ENCODE data around the gene ANAPC1. TPM values are rescaled to one million over a fixed set of nuclear protein-coding genes. Genes with fewer than 3 reads are reported as not detected.
A peak's percentile ranks its signal among the peaks of the same experiment; 100 is the strongest.
"Not testable (repeated sequence)": the region's sequence is repeated elsewhere in the genome, so short reads cannot be mapped to it uniquely, and the experiment has no call there.

The ANAPC1 gene
- total RNA-seq, 1 donor: 58.4 TPM

GRCh38 chr2:111830479-111830878 lies 53.5 kb downstream of the ANAPC1 start:
- DNase-seq (ENCODE audit: low read depth in 2 of 3, low spot score in 2 of 3): not testable (repeated sequence)

- DNase-seq (ENCODE audit: low read depth in 2 of 3, low spot score in 2 of 3): not testable (repeated sequence)
Observed at GRCh38 chr2:111828217-111828766, 55.7 kb downstream of the ANAPC1 start.

DNA sequence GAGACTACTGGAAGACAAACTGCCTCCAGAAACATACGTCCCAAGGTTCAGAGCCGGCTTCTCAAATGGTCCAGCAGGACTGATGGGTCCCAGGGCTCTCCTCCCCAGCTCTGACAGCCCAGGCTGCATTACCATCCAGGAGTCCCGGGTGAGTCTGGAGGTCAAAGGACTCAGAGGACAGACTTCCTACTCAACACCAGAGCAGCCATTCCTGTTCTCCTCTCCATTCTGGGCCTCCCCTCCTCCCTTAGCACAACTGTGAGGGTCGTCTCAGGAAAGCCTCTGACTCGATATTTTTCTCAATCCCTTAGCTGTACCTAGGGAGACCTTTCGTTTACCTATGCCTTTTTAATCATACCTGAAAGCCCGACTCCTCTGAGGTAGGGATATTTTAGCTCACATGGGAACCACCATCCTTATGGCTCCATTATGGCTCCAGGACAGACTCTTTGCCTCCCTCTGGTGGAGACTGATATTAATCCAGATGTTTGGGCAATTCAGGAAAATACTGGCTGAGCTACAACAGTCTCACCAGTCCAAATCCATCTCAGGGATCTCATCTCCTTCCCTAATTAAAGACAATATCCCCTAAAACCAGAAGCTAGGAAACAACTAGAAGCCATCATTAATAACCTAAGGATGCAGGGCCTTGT lies 70.9 kb downstream of the ANAPC1 start:
- DNase-seq (ENCODE audit: low read depth in 2 of 3, low spot score in 2 of 3): not testable (repeated sequence)

DNA sequence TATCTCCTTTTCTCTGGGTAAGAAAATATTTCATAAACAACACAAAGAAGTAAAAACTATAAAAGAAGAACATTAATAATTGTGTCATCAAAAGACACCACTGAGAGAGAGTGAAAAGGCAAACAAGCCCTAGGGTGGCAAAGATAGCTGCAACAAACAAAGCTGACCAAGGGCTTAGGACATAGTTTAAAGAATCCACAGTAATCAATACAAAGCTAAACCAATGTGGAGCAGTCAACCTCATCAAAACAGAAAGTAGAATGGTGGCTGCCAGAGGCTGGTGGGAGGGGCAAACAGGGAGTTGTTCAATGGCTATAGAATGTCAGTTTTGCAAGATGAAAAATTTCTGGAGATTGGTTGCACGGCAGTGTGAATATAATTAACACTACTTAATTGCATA lies 93.4 kb downstream of the ANAPC1 start:
- not testable (repeated sequence) for DNase-seq (ENCODE audit: low read depth in 2 of 3, low spot score in 2 of 3)

GRCh38 chr2:111784081-111784480 lies 99.9 kb downstream of the ANAPC1 start:
- DNase-seq (ENCODE audit: low read depth in 2 of 3, low spot score in 2 of 3): not testable (repeated sequence)

GRCh38 chr2:111782195-111782594 lies 101.8 kb downstream of the ANAPC1 start:
- DNase-seq (ENCODE audit: low read depth in 2 of 3, low spot score in 2 of 3): not testable (repeated sequence)

DNA sequence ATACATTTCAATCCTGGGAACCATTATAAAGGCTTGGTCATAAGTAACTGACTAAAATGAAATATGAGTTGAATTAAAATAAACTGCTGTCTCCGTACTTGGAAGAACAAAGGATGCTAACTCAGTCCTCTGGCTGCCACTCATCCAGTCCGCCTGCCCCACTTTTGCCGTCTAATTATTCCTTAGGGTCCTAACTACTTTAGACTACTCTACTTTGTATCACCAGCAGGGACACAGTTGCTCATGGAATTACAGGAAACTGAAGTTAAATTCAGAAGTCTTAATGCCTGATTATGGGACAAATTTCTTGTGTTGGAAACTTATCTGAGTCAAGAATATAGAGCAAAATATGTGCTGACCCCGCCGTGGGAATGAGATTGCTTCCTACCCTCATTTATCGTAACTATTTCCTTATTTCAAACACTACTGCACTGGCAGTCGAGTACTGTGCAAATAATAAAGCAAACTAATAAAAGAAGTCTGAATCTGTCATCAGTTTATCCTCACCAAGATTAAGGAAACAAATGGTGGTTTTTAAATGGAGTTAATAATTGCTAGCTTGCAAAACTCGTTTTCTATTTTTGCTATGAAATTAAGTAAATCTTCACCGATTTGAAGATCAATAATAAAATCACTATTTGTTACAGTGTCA lies 102.4 kb downstream of the ANAPC1 start:
- not testable (repeated sequence) for DNase-seq (ENCODE audit: low read depth in 2 of 3, low spot score in 2 of 3)

- not testable (repeated sequence) for DNase-seq (ENCODE audit: low read depth in 2 of 3, low spot score in 2 of 3)
Observed at GRCh38 chr2:111777155-111777554, 106.8 kb downstream of the ANAPC1 start.

DNA sequence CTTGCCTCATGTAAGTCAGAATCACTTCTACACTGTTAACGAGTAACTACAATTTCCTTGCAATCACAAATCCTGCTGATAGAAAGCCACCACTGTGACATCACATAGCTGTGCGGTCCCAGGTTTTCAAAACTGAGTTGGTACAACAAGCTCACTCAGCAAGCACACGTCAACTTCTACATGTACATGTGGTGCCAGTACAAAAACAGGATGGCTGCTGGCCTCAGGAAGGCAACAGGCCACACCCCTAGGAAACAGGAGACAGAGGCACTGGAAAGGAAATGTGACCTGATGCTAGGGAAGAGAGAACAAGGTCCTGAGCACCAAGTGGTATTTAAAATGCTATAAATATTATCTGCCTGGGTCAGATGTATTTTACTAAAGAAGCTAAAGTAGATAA lies 107.7 kb downstream of the ANAPC1 start:
- DNase-seq (ENCODE audit: low read depth in 2 of 3, low spot score in 2 of 3): not testable (repeated sequence)

DNA sequence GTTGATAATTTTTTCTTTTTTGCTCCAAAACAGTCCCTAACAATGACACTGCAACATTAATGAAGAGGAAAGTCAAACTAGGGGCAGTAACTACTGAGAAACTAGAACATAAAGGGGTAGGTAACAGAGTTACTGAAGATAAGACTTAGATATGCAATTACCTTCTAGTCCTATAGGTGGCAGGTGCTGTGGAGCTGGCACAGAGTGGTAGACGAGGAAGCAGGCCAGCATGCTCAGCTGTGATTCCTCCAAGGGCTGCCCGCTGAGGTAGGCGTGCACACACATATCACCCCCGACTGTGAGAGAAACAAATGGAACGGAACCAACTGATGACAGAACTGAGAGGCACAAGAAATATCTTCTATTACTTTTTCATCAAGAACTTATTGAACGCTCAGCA lies 111.8 kb downstream of the ANAPC1 start:
- not testable (repeated sequence) for DNase-seq (ENCODE audit: low read depth in 2 of 3, low spot score in 2 of 3)

DNA sequence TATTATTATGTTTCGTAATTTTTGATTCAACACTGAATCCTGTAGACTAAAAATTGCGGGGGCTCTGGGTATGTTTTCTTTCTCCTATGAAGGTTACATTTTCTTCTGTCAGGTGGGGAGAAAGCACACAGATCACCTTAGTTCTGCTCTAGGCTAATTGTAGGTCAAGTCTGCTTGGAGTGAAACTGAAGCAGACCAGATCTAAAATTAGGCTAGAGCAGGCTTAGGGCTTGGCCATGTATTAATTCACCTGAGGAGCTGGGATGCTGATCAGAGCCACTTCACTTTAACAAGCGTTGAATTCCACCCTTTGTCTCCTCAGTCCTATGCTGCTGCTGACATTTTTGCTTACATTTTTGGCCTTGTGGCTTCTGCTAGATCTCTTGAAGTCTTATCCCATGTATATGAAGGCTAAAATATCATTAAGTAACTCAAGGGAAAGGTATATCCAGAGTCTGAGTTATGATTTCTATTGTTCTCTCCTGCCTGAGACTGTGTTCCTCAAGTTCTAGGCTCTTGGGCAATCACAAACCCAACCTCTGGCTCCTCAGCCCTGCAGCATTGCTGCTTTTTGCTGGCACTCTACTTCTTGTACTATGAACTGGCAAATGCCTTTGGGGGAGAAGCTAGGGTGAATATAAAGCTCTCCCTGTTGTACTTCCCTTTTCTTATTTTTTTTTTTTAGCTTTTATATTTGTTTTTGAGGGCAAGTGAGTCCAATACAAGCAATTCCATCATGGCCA lies 112.9 kb downstream of the ANAPC1 start:
- not testable (repeated sequence) for DNase-seq (ENCODE audit: low read depth in 2 of 3, low spot score in 2 of 3)

DNA sequence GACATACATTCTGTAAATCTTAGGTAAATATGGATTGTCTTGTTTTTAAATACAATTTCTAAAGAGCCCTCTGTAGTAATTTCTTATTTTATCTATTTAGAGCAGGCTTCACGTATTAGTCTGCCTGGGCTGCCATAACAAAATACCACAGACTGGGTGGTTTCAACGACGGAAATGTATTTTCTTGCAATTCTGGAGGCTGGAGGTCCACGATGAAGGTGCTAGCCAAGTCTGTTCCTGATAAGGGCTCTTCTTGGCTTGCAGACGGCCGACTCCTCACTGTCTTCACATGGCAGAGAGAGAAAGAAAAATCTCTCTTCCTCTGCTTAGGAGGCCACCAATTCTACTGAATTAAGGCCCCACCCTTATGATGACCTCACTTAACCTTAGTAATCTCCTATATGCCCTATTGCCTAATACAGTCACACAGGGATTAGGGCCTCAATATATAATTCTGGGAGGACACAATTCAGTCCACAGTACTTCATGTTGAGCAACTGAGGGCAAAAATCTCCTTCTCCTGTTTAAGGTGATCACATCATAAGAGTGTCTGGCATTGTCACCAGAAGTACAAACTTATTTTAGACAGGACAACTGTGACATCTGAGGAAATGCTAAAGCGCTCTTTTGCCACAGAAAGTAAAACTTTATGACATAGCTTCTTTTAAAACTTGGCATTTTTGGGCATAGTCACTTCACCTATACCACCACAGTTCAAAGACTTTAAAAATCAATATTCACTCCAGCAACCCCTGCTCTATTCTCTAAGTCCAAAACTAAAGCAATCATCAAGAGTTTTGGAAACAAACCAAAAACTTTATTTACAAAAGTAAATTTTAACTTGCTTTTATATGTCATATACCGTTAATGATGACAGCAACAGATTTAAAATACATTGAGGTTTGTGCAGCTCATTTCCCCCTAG lies 115.5 kb downstream of the ANAPC1 start:
- not testable (repeated sequence) for DNase-seq (ENCODE audit: low read depth in 2 of 3, low spot score in 2 of 3)

GRCh38 chr2:111767087-111767486 lies 116.9 kb downstream of the ANAPC1 start:
- peak in 1 of 3 donors; percentile 15 for DNase-seq (ENCODE audit: low read depth in 2 of 3, low spot score in 2 of 3)

- not testable (repeated sequence) for DNase-seq (ENCODE audit: low read depth in 2 of 3, low spot score in 2 of 3)
Observed at GRCh38 chr2:111766295-111766694, 117.7 kb downstream of the ANAPC1 start.

- not testable (repeated sequence) for DNase-seq (ENCODE audit: low read depth in 2 of 3, low spot score in 2 of 3)
Observed at GRCh38 chr2:111764151-111764550, 119.8 kb downstream of the ANAPC1 start.

DNA sequence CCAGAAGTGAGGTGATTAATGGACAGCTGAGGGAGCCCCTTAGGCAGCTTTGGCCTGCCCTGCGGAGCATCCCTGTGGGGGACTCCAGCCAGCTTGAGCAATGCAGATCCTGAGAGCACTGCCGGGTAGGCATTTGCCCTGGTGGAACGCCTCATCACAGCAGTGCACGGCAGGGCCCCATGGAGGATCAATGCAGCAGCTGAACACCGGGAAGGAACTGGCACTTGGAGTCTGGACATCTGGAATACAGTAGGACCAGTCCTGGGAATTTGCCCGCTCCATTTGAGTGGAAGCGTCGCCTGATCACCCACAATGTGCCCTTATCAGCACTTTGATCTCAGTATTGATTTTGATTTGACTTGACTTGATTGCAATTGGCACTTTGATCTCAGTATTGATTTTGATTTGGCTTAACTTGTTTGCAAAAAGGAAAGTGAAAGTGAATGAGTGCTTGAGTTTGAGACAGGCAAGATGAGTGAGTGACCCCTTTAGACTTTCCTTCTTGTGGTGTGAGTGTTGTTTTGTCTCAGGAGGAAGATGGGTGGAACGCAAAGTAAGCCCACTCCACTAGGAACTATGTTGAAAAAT lies 123.2 kb downstream of the ANAPC1 start:
- DNase-seq (ENCODE audit: low read depth in 2 of 3, low spot score in 2 of 3): not testable (repeated sequence)

DNA sequence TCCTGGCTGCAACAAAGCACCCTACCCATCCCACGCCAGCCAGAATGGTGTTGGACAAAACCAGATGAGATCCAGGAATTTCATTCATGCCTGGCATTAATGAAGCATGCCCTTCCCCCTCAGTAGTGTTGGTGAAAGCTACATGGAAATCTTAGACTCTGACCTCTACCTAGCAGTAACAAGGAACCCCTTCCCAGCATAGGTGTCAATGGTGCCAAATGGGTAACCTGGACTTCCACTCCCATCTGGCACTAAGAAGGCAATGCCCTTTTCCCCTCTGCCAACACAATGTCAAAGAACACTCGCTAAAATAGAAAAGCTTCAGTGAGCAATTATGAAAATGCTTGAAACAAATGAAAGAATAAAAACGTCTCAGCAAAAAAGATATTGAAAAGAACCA lies 131.5 kb downstream of the ANAPC1 start:
- DNase-seq (ENCODE audit: low read depth in 2 of 3, low spot score in 2 of 3): not testable (repeated sequence)

GRCh38 chr2:111750641-111751040 lies 133.4 kb downstream of the ANAPC1 start:
- DNase-seq (ENCODE audit: low read depth in 2 of 3, low spot score in 2 of 3): peak in 1 of 3 donors; percentile 2

- not testable (repeated sequence) for DNase-seq (ENCODE audit: low read depth in 2 of 3, low spot score in 2 of 3)
Observed at GRCh38 chr2:111748429-111748828, 135.6 kb downstream of the ANAPC1 start.
